K562 (cell line): ENCODE measurements around the gene PDE5A. TPM values are rescaled to one million over a fixed set of nuclear protein-coding genes. Genes with fewer than 3 reads are reported as not detected.

Source experiments
- ATAC-seq: fragments of 200-7000 bp; cut with Tn5 transposase; 3 replicates; pipeline ENCODE4 v1.9.1; 2020; ENCODE audit warnings: moderate library complexity
- BruUV-seq: library from RNA; stranded (reverse); fragments of 400-500 nt; replicated peaks from 2 replicates; lab custom pipeline; 2021; lab: Mats Ljungman, UMichigan
- CTCF ChIA-PET: fragments of 300-600 bp; formaldehyde crosslinking; extraction: SDS; loops from one replicate; lab custom pipeline; 2021; ENCODE audit warnings: low intra/inter-chr PET ratio; lab: Yijun Ruan, JAX
- POLR2A ChIA-PET: fragments of 300-600, 350-650 bp; sonication (Branson Sonifier 250); formaldehyde crosslinking; extraction: SDS; loops from one replicate; lab custom pipeline; 2021; ENCODE audit warnings: antibody characterized with exemption, inconsistent platforms; lab: Yijun Ruan, JAX
- DNase-seq, 4 experiments: peaks; one replicate each; pipeline versions ENCODE4 v3.0.0 to v3.0.0-alpha.2; 2011 to 2018; ENCODE audit warnings: low spot score in 3 of 4, mixed read lengths in 3 of 4; ENCODE audit errors: extremely low read depth in 1 of 4
- FAIRE-seq: peaks from 2 replicates; lab custom pipeline; 2011; peaks lifted over from hg19 to GRCh38; lab: Jason Lieb, UNC
- H2AFZ ChIP-seq: 2 replicates; pipeline ENCODE4 v1.6.0; 2011; ENCODE audit warnings: low read depth, low read length, control low read depth, inconsistent platforms
- H3K27ac ChIP-seq: fragments of 200-600 bp; 3 replicates; pipeline ENCODE4 v1.8.0; 2011; ENCODE audit warnings: low read depth, mild to moderate bottlenecking, control low read depth, inconsistent platforms, low read length, moderate library complexity, mixed read lengths; ENCODE audit errors: extremely low read depth
- H3K27me3 ChIP-seq, 2 experiments: fragments of 300-600 bp in 1 of 2; 2 replicates in 1 of 2; 3 replicates in 1 of 2; pipeline versions ENCODE4 v1.6.0 to v1.8.0; 2011; ENCODE audit warnings: inconsistent platforms in 2 of 2, low read length in 2 of 2, mild to moderate bottlenecking in 1 of 2, mixed read lengths in 1 of 2, moderate library complexity in 1 of 2; ENCODE audit not compliant: control insufficient read depth in 2 of 2, insufficient read depth in 2 of 2
- H3K36me3 ChIP-seq: fragments of 300-600 bp; 3 replicates; pipeline ENCODE4 v1.8.0; 2011; ENCODE audit warnings: mild to moderate bottlenecking, low read length, inconsistent platforms; ENCODE audit not compliant: control insufficient read depth, insufficient read depth
- H3K4me1 ChIP-seq, 2 experiments: fragments of 200-600 bp in 1 of 2; replicated peaks in 1 of 2; 2 replicates in 1 of 2; 3 replicates in 1 of 2; pipeline versions ENCODE4 v1.5.1 to v1.8.0; 2011; ENCODE audit warnings: inconsistent platforms in 2 of 2, low read length in 2 of 2, mild to moderate bottlenecking in 1 of 2, mixed read lengths in 1 of 2, moderate library complexity in 1 of 2; ENCODE audit not compliant: control insufficient read depth in 2 of 2, insufficient read depth in 2 of 2
- H3K4me2 ChIP-seq: 2 replicates; pipeline ENCODE4 v1.6.1; 2011; ENCODE audit warnings: low read length, control low read depth, inconsistent platforms, mixed read lengths; ENCODE audit not compliant: insufficient read depth
- H3K4me3 ChIP-seq: fragments of 200-600 bp; sonication (generic), shearing (Covaris generic); 2 replicates; pipeline ENCODE4 v1.5.1; 2016; ENCODE audit warnings: control low read depth, inconsistent platforms
- H3K79me2 ChIP-seq: fragments of 200-600 bp; 3 replicates; pipeline ENCODE4 v1.8.0; 2011; ENCODE audit warnings: low read length, inconsistent platforms; ENCODE audit not compliant: control insufficient read depth, insufficient read depth
- H3K9ac ChIP-seq, 2 experiments: 2 replicates each; pipeline versions ENCODE4 v1.6.0 to v1.6.1; 2011; ENCODE audit warnings: low read depth in 2 of 2, low read length in 2 of 2, control low read depth in 1 of 2, inconsistent platforms in 1 of 2, mild to moderate bottlenecking in 1 of 2, mixed read lengths in 1 of 2; ENCODE audit not compliant: insufficient read depth in 1 of 2
- H3K9me1 ChIP-seq: one replicate; pipeline ENCODE4 v1.6.0; 2011; ENCODE audit warnings: inconsistent platforms, mild to moderate bottlenecking, low read length, moderate library complexity; ENCODE audit not compliant: control insufficient read depth, insufficient read depth
- H3K9me3 ChIP-seq: replicated peaks from 2 replicates; pipeline ENCODE4 v1.5.1; 2011; ENCODE audit warnings: low read depth, low read length, inconsistent platforms; ENCODE audit not compliant: control insufficient read depth, insufficient read depth
- H4K20me1 ChIP-seq: replicated peaks from 2 replicates; pipeline ENCODE4 v1.6.1; 2011; ENCODE audit warnings: low read length, inconsistent platforms, mixed read lengths; ENCODE audit not compliant: control insufficient read depth, insufficient read depth
- C11orf30 ChIP-seq: fragments of 450-650 bp; IDR thresholded peaks from 2 replicates; pipeline ENCODE4 v1.6.1; 2016; ENCODE audit warnings: low read depth, mild to moderate bottlenecking
- COPS2 ChIP-seq: fragments of 450-650 bp; conservative IDR thresholded peaks from 2 replicates; pipeline ENCODE4 v1.6.1; 2016; ENCODE audit warnings: mild to moderate bottlenecking, moderate library complexity
- ILF3 ChIP-seq: fragments of 450-650 bp; IDR thresholded peaks from 2 replicates; pipeline ENCODE4 v1.6.1; 2018; ENCODE audit warnings: antibody characterized with exemption, mild to moderate bottlenecking, moderate library complexity, borderline replicate concordance
- NFIC ChIP-seq: fragments of 450-650 bp; IDR thresholded peaks from 2 replicates; pipeline ENCODE4 v1.6.1; 2017; ENCODE audit warnings: mild to moderate bottlenecking, inconsistent platforms
- PHB ChIP-seq: fragments of 250-450 bp; sonication (Bioruptor Pico); IDR thresholded peaks from 2 replicates; pipeline ENCODE4 v1.5.0; 2021
- POLR2A ChIP-seq: fragments of 450-650 bp; conservative IDR thresholded peaks from 2 replicates; pipeline ENCODE4 v1.6.1; 2016
- POLR2AphosphoS2 ChIP-seq: IDR thresholded peaks from 2 replicates; pipeline ENCODE4 v1.6.1; 2012; ENCODE audit warnings: low read length, improper control_type of control experiment
- POLR2H ChIP-seq: IDR thresholded peaks from 2 replicates; pipeline ENCODE4 v1.6.1; 2016; ENCODE audit warnings: missing genetic modification characterization, low read depth, mild to moderate bottlenecking, control low read depth, missing compliant biosample characterization, moderate library complexity
- SOX6 ChIP-seq: fragments of 450-650 bp; IDR thresholded peaks from 2 replicates; pipeline ENCODE4 v1.6.1; 2014; ENCODE audit warnings: mild to moderate bottlenecking
- SPI1 ChIP-seq: IDR thresholded peaks from 2 replicates; pipeline ENCODE4 v1.6.1; 2011; ENCODE audit warnings: low read depth, low read length, control low read depth, borderline replicate concordance
- STAT5B ChIP-seq: fragments of 250-450 bp; sonication (Bioruptor Pico); IDR thresholded peaks from 2 replicates; pipeline ENCODE4 v1.8.0; 2021; ENCODE audit warnings: mild to moderate bottlenecking, inconsistent platforms
- TFAM ChIP-seq: fragments of 250-450 bp; sonication (Bioruptor Pico); conservative IDR thresholded peaks from 2 replicates; pipeline ENCODE4 v1.5.0; 2021; ENCODE audit warnings: mild to moderate bottlenecking, moderate library complexity
- ZKSCAN8 ChIP-seq: fragments of 200-800 bp; sonication (Bioruptor generic); IDR thresholded peaks from 2 replicates; pipeline ENCODE4 v1.6.1; 2016; ENCODE audit warnings: missing genetic modification characterization, missing compliant biosample characterization
- WGBS: fragments of 100-300 bp; shearing (Covaris generic); methylation state at CpG from one replicate; pipeline ENCODE4 v1.1.6; 2016; ENCODE audit warnings: low coverage, mixed read lengths; ENCODE audit not compliant: insufficient coverage; ENCODE audit errors: missing lambda C conversion rate; 5-methylcytosine and 5-hydroxymethylcytosine counted together
- in situ Hi-C: fragments of 300-500 bp; cut with MboI; formaldehyde crosslinking; loops from 4 replicates; pipeline ENCODE4 v1.15.0; 2018; ENCODE audit warnings: inconsistent platforms, mixed read lengths
- intact Hi-C: fragments of 100-400 bp; cut with micrococcal nuclease; formaldehyde crosslinking; loops from 2 replicates; pipeline ENCODE4 v1.14.2; 2022
- polyA plus RNA-seq, 8 experiments: library from polyadenylated mRNA; depleted of rRNA in 4 of 8; stranded (reverse) in 5 of 8; unstranded in 3 of 8; fragments of >200 nt; fragmentation: Nextera tagmentation in 2 of 8; fragmentation: Illumina TruSeq in 1 of 8; extraction: Ambion mirVana in 2 of 8; extraction: Trizol in 1 of 8; gene quantifications; 2 replicates each; pipeline versions ENCODE4 v1.2.1 to v1.2.3, GENCODE V29; 2011 to 2014; ENCODE audit warnings: inconsistent platforms in 1 of 8, missing spikeins in 1 of 8
- total RNA-seq, 7 experiments: library from RNA; depleted of rRNA in 6 of 7; stranded (reverse); fragments of >200 nt in 6 of 7; fragmentation: Illumina TruSeq in 2 of 7; extraction: Trizol in 2 of 7; gene quantifications; 2 replicates each; pipeline versions ENCODE4 v1.2.1 to v1.2.3, GENCODE V29; 2011 to 2021; ENCODE audit warnings: low replicate concordance in 1 of 7
- TF ChIP-seq, protein P1 (sequence below): fragments of 200-800 bp; sonication (Bioruptor generic); IDR thresholded peaks from 2 replicates; pipeline ENCODE4 v1.6.1; 2016; ENCODE audit warnings: missing genetic modification characterization, missing compliant biosample characterization
- TF ChIP-seq, protein P2 (sequence below): fragments of 450-650 bp; formaldehyde crosslinking; IDR thresholded peaks from 2 replicates; pipeline ENCODE4 v1.4.0; 2022; ENCODE audit warnings: missing genetic modification characterization

PDE5A gene
- total and polyA plus RNA-seq, 9 of the 15 experiments (the other 6 are each of a cell fraction or from before 2014, with no cell fraction given): 0.07 to 1.9 (median 0.29) TPM

DNA sequence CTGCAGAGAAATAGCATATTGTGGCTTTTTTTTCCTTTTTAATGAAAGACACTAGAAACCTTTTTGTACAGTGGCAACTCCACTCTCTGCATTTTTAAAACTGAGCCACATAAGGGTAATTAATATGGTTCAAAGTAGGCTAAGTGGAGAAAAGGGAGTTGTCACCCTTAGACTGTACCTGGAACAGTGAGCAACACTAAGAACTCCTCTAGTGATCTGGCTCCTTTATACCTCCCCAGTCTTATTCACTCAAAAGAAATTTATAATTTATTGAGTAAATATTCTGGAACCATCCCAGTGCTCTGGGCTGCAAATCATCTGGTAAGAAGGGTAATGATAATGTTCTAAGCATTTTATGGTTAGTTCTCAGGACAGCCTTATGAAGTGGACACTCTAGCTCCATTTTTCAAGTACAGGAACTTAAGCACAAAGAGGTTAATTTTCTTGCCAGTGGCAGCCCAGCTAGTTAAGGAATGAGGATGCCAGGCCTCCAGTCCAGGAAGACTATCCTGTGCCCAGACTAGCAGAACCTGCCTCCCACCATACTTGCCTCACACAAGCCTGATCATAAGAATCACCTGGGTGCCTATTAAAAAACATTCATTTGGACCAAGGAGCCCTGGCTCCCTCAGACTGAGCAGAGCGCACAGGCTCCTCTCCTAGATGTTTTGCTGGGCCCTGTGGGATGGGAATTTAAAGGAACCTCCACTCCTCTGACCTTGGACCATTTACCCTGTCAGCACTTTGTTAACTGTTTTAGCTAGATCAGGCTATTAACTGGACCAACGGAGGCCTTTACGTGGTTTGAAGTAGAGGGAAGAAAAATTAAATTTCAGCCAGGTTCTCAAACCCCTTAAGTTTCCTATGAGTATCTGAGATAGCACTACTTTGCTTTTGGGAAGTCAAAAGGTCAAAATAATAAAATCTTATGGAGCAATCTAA, 102.6 kb downstream of the PDE5A start:
- WGBS: 32% methylated on average over 3 of the region's 3 CpGs
- no peak overlapping the region for H3K27ac ChIP-seq
- H2AFZ ChIP-seq: no peak overlapping the region
- no peaks in the 10 kb centered on the region for H3K27me3 ChIP-seq
- no peak for DNase-seq
- no peak for TF ChIP-seq SOX6
- TF ChIP-seq COPS2: no peak
- no peak for TF ChIP-seq NFIC
- TF ChIP-seq, protein P1, sequence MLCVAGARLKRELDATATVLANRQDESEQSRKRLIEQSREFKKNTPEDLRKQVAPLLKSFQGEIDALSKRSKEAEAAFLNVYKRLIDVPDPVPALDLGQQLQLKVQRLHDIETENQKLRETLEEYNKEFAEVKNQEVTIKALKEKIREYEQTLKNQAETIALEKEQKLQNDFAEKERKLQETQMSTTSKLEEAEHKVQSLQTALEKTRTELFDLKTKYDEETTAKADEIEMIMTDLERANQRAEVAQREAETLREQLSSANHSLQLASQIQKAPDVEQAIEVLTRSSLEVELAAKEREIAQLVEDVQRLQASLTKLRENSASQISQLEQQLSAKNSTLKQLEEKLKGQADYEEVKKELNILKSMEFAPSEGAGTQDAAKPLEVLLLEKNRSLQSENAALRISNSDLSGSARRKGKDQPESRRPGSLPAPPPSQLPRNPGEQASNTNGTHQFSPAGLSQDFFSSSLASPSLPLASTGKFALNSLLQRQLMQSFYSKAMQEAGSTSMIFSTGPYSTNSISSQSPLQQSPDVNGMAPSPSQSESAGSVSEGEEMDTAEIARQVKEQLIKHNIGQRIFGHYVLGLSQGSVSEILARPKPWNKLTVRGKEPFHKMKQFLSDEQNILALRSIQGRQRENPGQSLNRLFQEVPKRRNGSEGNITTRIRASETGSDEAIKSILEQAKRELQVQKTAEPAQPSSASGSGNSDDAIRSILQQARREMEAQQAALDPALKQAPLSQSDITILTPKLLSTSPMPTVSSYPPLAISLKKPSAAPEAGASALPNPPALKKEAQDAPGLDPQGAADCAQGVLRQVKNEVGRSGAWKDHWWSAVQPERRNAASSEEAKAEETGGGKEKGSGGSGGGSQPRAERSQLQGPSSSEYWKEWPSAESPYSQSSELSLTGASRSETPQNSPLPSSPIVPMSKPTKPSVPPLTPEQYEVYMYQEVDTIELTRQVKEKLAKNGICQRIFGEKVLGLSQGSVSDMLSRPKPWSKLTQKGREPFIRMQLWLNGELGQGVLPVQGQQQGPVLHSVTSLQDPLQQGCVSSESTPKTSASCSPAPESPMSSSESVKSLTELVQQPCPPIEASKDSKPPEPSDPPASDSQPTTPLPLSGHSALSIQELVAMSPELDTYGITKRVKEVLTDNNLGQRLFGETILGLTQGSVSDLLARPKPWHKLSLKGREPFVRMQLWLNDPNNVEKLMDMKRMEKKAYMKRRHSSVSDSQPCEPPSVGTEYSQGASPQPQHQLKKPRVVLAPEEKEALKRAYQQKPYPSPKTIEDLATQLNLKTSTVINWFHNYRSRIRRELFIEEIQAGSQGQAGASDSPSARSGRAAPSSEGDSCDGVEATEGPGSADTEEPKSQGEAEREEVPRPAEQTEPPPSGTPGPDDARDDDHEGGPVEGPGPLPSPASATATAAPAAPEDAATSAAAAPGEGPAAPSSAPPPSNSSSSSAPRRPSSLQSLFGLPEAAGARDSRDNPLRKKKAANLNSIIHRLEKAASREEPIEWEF (CRISPR knock-in tag): no peak
- TF ChIP-seq ZKSCAN8 (CRISPR knock-in tag): no peak
- TF ChIP-seq POLR2AphosphoS2: no peak
- TF ChIP-seq SPI1: no peak
- no peak for TF ChIP-seq TFAM (CRISPR knock-in tag)
- TF ChIP-seq ILF3: no peak
- no peak for TF ChIP-seq C11orf30
- TF ChIP-seq, protein P2, sequence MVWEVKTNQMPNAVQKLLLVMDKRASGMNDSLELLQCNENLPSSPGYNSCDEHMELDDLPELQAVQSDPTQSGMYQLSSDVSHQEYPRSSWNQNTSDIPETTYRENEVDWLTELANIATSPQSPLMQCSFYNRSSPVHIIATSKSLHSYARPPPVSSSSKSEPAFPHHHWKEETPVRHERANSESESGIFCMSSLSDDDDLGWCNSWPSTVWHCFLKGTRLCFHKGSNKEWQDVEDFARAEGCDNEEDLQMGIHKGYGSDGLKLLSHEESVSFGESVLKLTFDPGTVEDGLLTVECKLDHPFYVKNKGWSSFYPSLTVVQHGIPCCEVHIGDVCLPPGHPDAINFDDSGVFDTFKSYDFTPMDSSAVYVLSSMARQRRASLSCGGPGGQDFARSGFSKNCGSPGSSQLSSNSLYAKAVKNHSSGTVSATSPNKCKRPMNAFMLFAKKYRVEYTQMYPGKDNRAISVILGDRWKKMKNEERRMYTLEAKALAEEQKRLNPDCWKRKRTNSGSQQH (CRISPR knock-in tag): no peak
- no peak for TF ChIP-seq STAT5B (CRISPR knock-in tag)
- TF ChIP-seq PHB (CRISPR knock-in tag): no peak
- TF ChIP-seq POLR2H: no peak
- no peak for TF ChIP-seq POLR2A
- FAIRE-seq: no peak
- no peak overlapping the region for H3K4me2 ChIP-seq
- no peak overlapping the region for H3K4me3 ChIP-seq
- H3K9me3 ChIP-seq: no peaks in the 10 kb centered on the region
- H3K36me3 ChIP-seq: no peaks in the 10 kb centered on the region
- no peaks in the 10 kb centered on the region for H4K20me1 ChIP-seq
- ChIA-PET CTCF (no interaction called here), POLR2A (no interaction called here)
- no peak for ATAC-seq
- H3K9me1 ChIP-seq: no peaks in the 10 kb centered on the region
- no peaks in the 10 kb centered on the region for H3K4me1 ChIP-seq
- in situ Hi-C loops (no loop called here), intact Hi-C loops (no loop called here)
- H3K79me2 ChIP-seq: no peaks in the 10 kb centered on the region
- no peak overlapping the region for H3K9ac ChIP-seq
- no TSS peak for BruUV-seq
